IMR-90 (cell line): Measurements from ENCODE around the gene ABCA6. TPM values are rescaled to one million over a fixed set of nuclear protein-coding genes. Genes with fewer than 3 reads are reported as not detected.

Experiments used
- ATAC-seq: fragments of 200-7000 bp; cut with Tn5 transposase; 2 replicates; pipeline ENCODE4 v1.9.1; 2020; ENCODE audit warnings: low read depth, mild to moderate bottlenecking, moderate library complexity
- Bru-seq: library from RNA; stranded (reverse); fragments of 400-500 nt; gene quantifications from one replicate; lab custom pipeline; 2021; lab: Mats Ljungman, UMichigan
- BruChase-seq, 2 experiments: library from RNA; stranded (reverse); fragments of 400-500 nt; gene quantifications; one replicate each; lab custom pipeline; 2021; lab: Mats Ljungman, UMichigan
- BruUV-seq: library from RNA; stranded (reverse); fragments of 400-500 nt; replicated peaks from 2 replicates; lab custom pipeline; 2021; lab: Mats Ljungman, UMichigan
- CTCF ChIA-PET: fragments of 300-600 bp; formaldehyde crosslinking; extraction: SDS; loops from one replicate; lab custom pipeline; 2021; ENCODE audit warnings: antibody characterized with exemption; lab: Yijun Ruan, JAX
- POLR2A ChIA-PET: fragments of 300-600 bp; sonication (Branson Sonifier 250); formaldehyde crosslinking; loops from one replicate; lab custom pipeline; 2022; ENCODE audit warnings: antibody characterized with exemption; ENCODE audit not compliant: unreplicated experiment; lab: Charles Lee
- DNase-seq: peaks from one replicate; pipeline ENCODE4 v3.0.0; 2013
- H2AFZ ChIP-seq: replicated peaks from 2 replicates; pipeline ENCODE3; 2013; ENCODE audit warnings: low read length, mild to moderate bottlenecking; ENCODE audit not compliant: poor library complexity
- H2AK5ac ChIP-seq: 2 replicates; pipeline ENCODE4 v1.6.1; 2013; ENCODE audit warnings: low read depth, low read length, inconsistent platforms
- H2AK9ac ChIP-seq: replicated peaks from 2 replicates; pipeline ENCODE3; 2013; ENCODE audit warnings: mild to moderate bottlenecking, low read depth, low read length, moderate library complexity; ENCODE audit not compliant: poor library complexity
- H2BK120ac ChIP-seq: 2 replicates; pipeline ENCODE4 v1.6.1; 2013; ENCODE audit warnings: low read depth, low read length, inconsistent platforms
- H2BK15ac ChIP-seq: 3 replicates; pipeline ENCODE4 v1.6.1; 2013; ENCODE audit warnings: low read depth, low read length, inconsistent platforms
- H2BK20ac ChIP-seq: 2 replicates; pipeline ENCODE4 v1.6.1; 2013; ENCODE audit warnings: low read depth, mild to moderate bottlenecking, inconsistent platforms, low read length, moderate library complexity
- H2BK5ac ChIP-seq: 2 replicates; pipeline ENCODE4 v1.6.1; 2013; ENCODE audit warnings: mild to moderate bottlenecking, low read depth, low read length, inconsistent platforms; ENCODE audit not compliant: poor library complexity, severe bottlenecking
- H3K14ac ChIP-seq: replicated peaks from 2 replicates; pipeline ENCODE4 v1.6.1; 2013; ENCODE audit warnings: low read depth, low read length, inconsistent platforms
- H3K18ac ChIP-seq: 2 replicates; pipeline ENCODE4 v1.6.1; 2013; ENCODE audit warnings: low read depth, low read length, control low read depth
- H3K23ac ChIP-seq: 2 replicates; pipeline ENCODE4 v1.6.1; 2013; ENCODE audit warnings: low read depth, low read length, inconsistent platforms
- H3K27ac ChIP-seq: 2 replicates; pipeline ENCODE4 v1.5.1; 2013; ENCODE audit warnings: mild to moderate bottlenecking, control low read depth, low read length; ENCODE audit not compliant: insufficient read depth
- H3K27me3 ChIP-seq: 2 replicates; pipeline ENCODE4 v1.6.1; 2013; ENCODE audit warnings: low read length; ENCODE audit not compliant: control insufficient read depth, insufficient read depth
- H3K36me3 ChIP-seq: 2 replicates; pipeline ENCODE4 v1.6.1; 2013; ENCODE audit warnings: low read length, mixed read lengths; ENCODE audit not compliant: control insufficient read depth, insufficient read depth
- H3K4ac ChIP-seq: 2 replicates; pipeline ENCODE4 v1.6.1; 2013; ENCODE audit warnings: low read depth, low read length, inconsistent platforms
- H3K4me1 ChIP-seq: 2 replicates; pipeline ENCODE4 v1.6.1; 2013; ENCODE audit warnings: low read length, mixed read lengths; ENCODE audit not compliant: control insufficient read depth, insufficient read depth
- H3K4me2 ChIP-seq: 2 replicates; pipeline ENCODE4 v1.6.1; 2013; ENCODE audit warnings: low read depth, mild to moderate bottlenecking, control low read depth, low read length, moderate library complexity
- H3K4me3 ChIP-seq: 2 replicates; pipeline ENCODE4 v1.5.1; 2013; ENCODE audit warnings: low read depth, mild to moderate bottlenecking, control low read depth, low read length, moderate library complexity; ENCODE audit not compliant: insufficient read depth
- H3K56ac ChIP-seq: 2 replicates; pipeline ENCODE4 v1.6.1; 2013; ENCODE audit warnings: low read length, inconsistent platforms; ENCODE audit not compliant: insufficient read depth; ENCODE audit errors: extremely low read depth
- H3K79me1 ChIP-seq, 2 experiments: 2 replicates each; pipeline ENCODE4 v1.6.1; 2013; ENCODE audit warnings: low read length in 2 of 2, inconsistent platforms in 1 of 2, low read depth in 1 of 2
- H3K9ac ChIP-seq: 2 replicates; pipeline ENCODE4 v1.6.1; 2013; ENCODE audit warnings: low read depth, low read length, control low read depth
- H3K9me1 ChIP-seq: 2 replicates; pipeline ENCODE4 v1.6.1; 2013; ENCODE audit warnings: low read length, inconsistent platforms; ENCODE audit not compliant: insufficient read depth
- H3K9me3 ChIP-seq: 2 replicates; pipeline ENCODE4 v1.6.1; 2013; ENCODE audit warnings: low read length; ENCODE audit not compliant: control insufficient read depth, insufficient read depth
- H4K20me1 ChIP-seq: 2 replicates; pipeline ENCODE4 v1.6.1; 2013; ENCODE audit warnings: low read length, inconsistent platforms; ENCODE audit not compliant: insufficient read depth
- H4K5ac ChIP-seq: 2 replicates; pipeline ENCODE4 v1.6.1; 2013; ENCODE audit warnings: mild to moderate bottlenecking, low read depth, low read length, control low read depth
- H4K8ac ChIP-seq, 2 experiments: 2 replicates each; pipeline ENCODE4 v1.6.1; 2013; ENCODE audit warnings: low read depth in 2 of 2, low read length in 2 of 2, control low read depth in 1 of 2, inconsistent platforms in 1 of 2
- H4K91ac ChIP-seq: 2 replicates; pipeline ENCODE4 v1.6.1; 2013; ENCODE audit warnings: low read depth, low read length, inconsistent platforms; ENCODE audit not compliant: insufficient read depth
- BHLHE40 ChIP-seq: fragments of 150-350 bp; IDR thresholded peaks from 2 replicates; pipeline ENCODE4 v1.6.1; 2016; ENCODE audit warnings: mild to moderate bottlenecking, low read depth, low read length
- CHD1 ChIP-seq: IDR thresholded peaks from 2 replicates; pipeline ENCODE4 v1.6.1; 2012; ENCODE audit warnings: low read depth, low read length, improper control_type of control experiment
- FOS ChIP-seq: fragments of 150-350 bp; IDR thresholded peaks from 2 replicates; pipeline ENCODE4 v1.6.1; 2016; ENCODE audit warnings: low read depth, low read length
- MXI1 ChIP-seq: IDR thresholded peaks from 2 replicates; pipeline ENCODE4 v1.6.1; 2012; ENCODE audit warnings: low read depth, mild to moderate bottlenecking, low read length, moderate library complexity, borderline replicate concordance
- NFE2L2 ChIP-seq: fragments of 150-350 bp; IDR thresholded peaks from 2 replicates; pipeline ENCODE4 v1.6.1; 2016; ENCODE audit warnings: low read depth, mild to moderate bottlenecking, low read length
- SMC3 ChIP-seq: fragments of 150-350 bp; IDR thresholded peaks from 2 replicates; pipeline ENCODE4 v1.6.1; 2016; ENCODE audit warnings: low read depth, mild to moderate bottlenecking, antibody characterized with exemption, low read length, moderate library complexity
- WGBS, 2 experiments: methylation state at CpG; one replicate each; pipeline versions ENCODE4 v1.1.5 to v1.1.7; 2013; ENCODE audit warnings: missing lambda C conversion rate in 2 of 2; ENCODE audit not compliant: insufficient read length in 1 of 2; ENCODE audit errors: extremely low coverage in 2 of 2; 5-methylcytosine and 5-hydroxymethylcytosine counted together
- dilution Hi-C: fragments of 300-500 bp; cut with HindIII; formaldehyde crosslinking; loops from one replicate; pipeline ENCODE4 v1.14.3; 2018; ENCODE audit warnings: low sequenced_read_pairs; ENCODE audit not compliant: unreplicated experiment
- in situ Hi-C: fragments of 300-500 bp; cut with MboI; formaldehyde crosslinking; loops from 3 replicates; pipeline ENCODE4 v1.14.3; 2019; ENCODE audit warnings: low sequenced_read_pairs, inconsistent platforms, mixed read lengths
- intact Hi-C: fragments of 100-400 bp; cut with micrococcal nuclease; formaldehyde crosslinking; loops from 2 replicates; pipeline ENCODE4 v1.10.0; 2022
- long read RNA-seq: library from polyadenylated mRNA; unstranded; transcript quantifications from one replicate; pipeline ENCODE4 v2.0.0, GENCODE V29; 2021; ENCODE audit not compliant: unreplicated experiment
- polyA plus RNA-seq, 3 experiments: library from polyadenylated mRNA; depleted of rRNA; stranded (reverse); fragments of >200 nt; gene quantifications; 2 replicates each; pipeline ENCODE4 v1.2.3, GENCODE V29; 2012; ENCODE audit warnings: low replicate concordance in 1 of 3
- total RNA-seq: library from RNA; depleted of rRNA; stranded (reverse); fragments of >200 nt; gene quantifications from 2 replicates; pipeline ENCODE4 v1.2.3, GENCODE V29; 2012; rRNA removed
- TF ChIP-seq, protein P1 (sequence below): fragments of 150-350 bp; IDR thresholded peaks from 2 replicates; pipeline ENCODE4 v1.6.1; 2016; ENCODE audit warnings: low read depth, mild to moderate bottlenecking, low read length, moderate library complexity, borderline replicate concordance
- TF ChIP-seq, protein P2 (sequence below): fragments of 150-350 bp; IDR thresholded peaks from 2 replicates; pipeline ENCODE4 v1.6.1; 2017; ENCODE audit warnings: mild to moderate bottlenecking, antibody characterized with exemption, low read length, low read depth

The ABCA6 gene, protein sequence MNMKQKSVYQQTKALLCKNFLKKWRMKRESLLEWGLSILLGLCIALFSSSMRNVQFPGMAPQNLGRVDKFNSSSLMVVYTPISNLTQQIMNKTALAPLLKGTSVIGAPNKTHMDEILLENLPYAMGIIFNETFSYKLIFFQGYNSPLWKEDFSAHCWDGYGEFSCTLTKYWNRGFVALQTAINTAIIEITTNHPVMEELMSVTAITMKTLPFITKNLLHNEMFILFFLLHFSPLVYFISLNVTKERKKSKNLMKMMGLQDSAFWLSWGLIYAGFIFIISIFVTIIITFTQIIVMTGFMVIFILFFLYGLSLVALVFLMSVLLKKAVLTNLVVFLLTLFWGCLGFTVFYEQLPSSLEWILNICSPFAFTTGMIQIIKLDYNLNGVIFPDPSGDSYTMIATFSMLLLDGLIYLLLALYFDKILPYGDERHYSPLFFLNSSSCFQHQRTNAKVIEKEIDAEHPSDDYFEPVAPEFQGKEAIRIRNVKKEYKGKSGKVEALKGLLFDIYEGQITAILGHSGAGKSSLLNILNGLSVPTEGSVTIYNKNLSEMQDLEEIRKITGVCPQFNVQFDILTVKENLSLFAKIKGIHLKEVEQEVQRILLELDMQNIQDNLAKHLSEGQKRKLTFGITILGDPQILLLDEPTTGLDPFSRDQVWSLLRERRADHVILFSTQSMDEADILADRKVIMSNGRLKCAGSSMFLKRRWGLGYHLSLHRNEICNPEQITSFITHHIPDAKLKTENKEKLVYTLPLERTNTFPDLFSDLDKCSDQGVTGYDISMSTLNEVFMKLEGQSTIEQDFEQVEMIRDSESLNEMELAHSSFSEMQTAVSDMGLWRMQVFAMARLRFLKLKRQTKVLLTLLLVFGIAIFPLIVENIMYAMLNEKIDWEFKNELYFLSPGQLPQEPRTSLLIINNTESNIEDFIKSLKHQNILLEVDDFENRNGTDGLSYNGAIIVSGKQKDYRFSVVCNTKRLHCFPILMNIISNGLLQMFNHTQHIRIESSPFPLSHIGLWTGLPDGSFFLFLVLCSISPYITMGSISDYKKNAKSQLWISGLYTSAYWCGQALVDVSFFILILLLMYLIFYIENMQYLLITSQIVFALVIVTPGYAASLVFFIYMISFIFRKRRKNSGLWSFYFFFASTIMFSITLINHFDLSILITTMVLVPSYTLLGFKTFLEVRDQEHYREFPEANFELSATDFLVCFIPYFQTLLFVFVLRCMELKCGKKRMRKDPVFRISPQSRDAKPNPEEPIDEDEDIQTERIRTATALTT (N-terminal part only)
- total RNA-seq (under 0.01 TPM in 2 replicates), polyA plus RNA-seq (2012; rRNA removed) (not detected in 2 replicates), Bru-seq, nascent RNA (percentile 21 among the genes with signal in this experiment), BruChase-seq, experiment 1, labeled RNA remaining after a 6-hour chase (percentile 30 among the genes with signal in this experiment), BruChase-seq, experiment 2, labeled RNA remaining after a 2-hour chase (percentile 27 among the genes with signal in this experiment)
- not detected in 2 replicates for polyA plus RNA-seq (2012; cell fraction: cytosol; rRNA removed)
- 0.19 TPM in 1 of 2 replicates, not detected in the other for polyA plus RNA-seq (2012; cell fraction: nucleus; rRNA removed; ENCODE audit: low replicate concordance)
- long read RNA-seq, partial matches to known transcripts: 1 of 1 reads
- long read RNA-seq, other reads (novel, unspliced or antisense): 0 of 1 reads

DNA sequence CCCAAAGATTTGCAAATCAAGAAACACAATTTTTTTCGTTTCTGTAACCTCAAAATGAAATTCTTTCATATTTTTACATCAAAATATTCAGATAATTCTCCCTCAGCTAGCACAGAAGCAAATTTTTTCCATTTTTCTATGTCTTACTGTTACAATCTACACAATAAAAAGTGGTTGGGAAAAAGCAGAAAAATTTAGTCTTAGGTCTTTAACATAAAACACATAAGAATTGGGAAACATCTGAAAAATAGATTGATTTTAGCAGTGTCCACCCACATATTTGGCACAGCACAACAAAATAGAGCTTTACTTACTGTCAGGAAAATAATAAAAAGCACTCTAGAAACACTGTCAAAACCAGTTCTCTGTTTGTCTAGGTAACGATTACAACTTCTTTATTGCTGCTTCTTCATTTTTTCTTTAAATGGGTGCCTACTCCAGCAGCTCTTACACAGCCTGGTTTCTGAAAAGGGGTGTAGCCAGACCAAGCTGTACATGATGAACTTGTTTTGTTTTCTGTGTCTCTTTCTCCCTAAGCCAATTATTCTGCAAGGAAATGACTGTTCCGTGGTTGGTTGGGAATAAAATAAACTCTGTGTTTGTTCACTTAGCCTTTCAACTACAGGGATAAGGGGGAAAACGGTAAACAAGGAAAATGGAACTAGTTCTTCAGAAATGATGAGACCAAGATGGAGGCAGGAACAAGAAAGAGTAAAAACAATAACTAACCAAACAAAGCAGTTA, at the start of gene ABCA6:
TSS of gene ABCA6 (minus strand) at position 465 of the 744 bp plus-strand sequence. CDS start 1,192 bp downstream, outside the sequence.
- ATAC-seq (peak; percentile 80), DNase-seq (no peak)
- Histone ChIP-seq H3K18ac (peak within 1 kb of the TSS; percentile 57; the same call in 1 of the 2 replicates), H2BK5ac (no peak within 1 kb of the TSS), H4K91ac (peak within 1 kb of the TSS; percentile 5; the same call in 1 of the 2 replicates), H2AK9ac (no peak within 1 kb of the TSS), H3K23ac (peak within 1 kb of the TSS; percentile 35; the same call in 1 of the 2 replicates), H2BK20ac (0 out of 2 replicates have a peak within 1 kb of the TSS, but pooled peaks have one; percentile 26), H3K9me3 (no peaks in the 10 kb centered on the region), H4K8ac (0 out of 4 replicates have a peak within 1 kb of the TSS, but pooled peaks of 1 of the 2 experiments have one; percentile 30), H3K4ac (no peak within 1 kb of the TSS), H2AK5ac (no peak within 1 kb of the TSS), H2AFZ (no peak within 1 kb of the TSS), H3K79me1 (no peaks in the 10 kb centered on the region), H3K9me1 (no peaks in the 10 kb centered on the region), H3K4me2 (peak within 1 kb of the TSS; percentile 82), H2BK15ac (no peak within 1 kb of the TSS), H3K36me3 (no peaks in the 10 kb centered on the region), H3K14ac (0 out of 2 replicates have a peak within 1 kb of the TSS, but pooled peaks have one; percentile 17), H3K56ac (no peak within 1 kb of the TSS), H3K27me3 (no peaks in the 10 kb centered on the region), H4K5ac (peak within 1 kb of the TSS; percentile 97; the same call in 1 of the 2 replicates), H3K4me1 (peaks cover 5% of the 10 kb centered on the region; the same call in 1 of the 2 replicates), H2BK120ac (peak within 1 kb of the TSS; percentile 8; the same call in 1 of the 2 replicates), H3K9ac (peak within 1 kb of the TSS; percentile 40; the same call in 1 of the 2 replicates), H3K27ac (peak within 1 kb of the TSS; percentile 96; the same call in 1 of the 2 replicates), H4K20me1 (no peaks in the 10 kb centered on the region), H3K4me3 (no peak within 1 kb of the TSS)
- dilution Hi-C loops: no loop called here
- CTCF ChIA-PET: no interaction called here
- intact Hi-C loops: no loop called here
- in situ Hi-C loops: no loop called here
- BruUV-seq: no TSS peak
- POLR2A ChIA-PET: no interaction called here
- no CpG with 5 or more reads among the region's 4 CpGs for WGBS, 2 experiments
- TF ChIP-seq CHD1 (no peak), FOS (no peak), SMC3 (no peak), MXI1 (no peak), NFE2L2 (no peak), BHLHE40 (no peak)
- TF ChIP-seq, protein P1, sequence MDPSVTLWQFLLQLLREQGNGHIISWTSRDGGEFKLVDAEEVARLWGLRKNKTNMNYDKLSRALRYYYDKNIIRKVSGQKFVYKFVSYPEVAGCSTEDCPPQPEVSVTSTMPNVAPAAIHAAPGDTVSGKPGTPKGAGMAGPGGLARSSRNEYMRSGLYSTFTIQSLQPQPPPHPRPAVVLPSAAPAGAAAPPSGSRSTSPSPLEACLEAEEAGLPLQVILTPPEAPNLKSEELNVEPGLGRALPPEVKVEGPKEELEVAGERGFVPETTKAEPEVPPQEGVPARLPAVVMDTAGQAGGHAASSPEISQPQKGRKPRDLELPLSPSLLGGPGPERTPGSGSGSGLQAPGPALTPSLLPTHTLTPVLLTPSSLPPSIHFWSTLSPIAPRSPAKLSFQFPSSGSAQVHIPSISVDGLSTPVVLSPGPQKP: no peak
- TF ChIP-seq, protein P2, sequence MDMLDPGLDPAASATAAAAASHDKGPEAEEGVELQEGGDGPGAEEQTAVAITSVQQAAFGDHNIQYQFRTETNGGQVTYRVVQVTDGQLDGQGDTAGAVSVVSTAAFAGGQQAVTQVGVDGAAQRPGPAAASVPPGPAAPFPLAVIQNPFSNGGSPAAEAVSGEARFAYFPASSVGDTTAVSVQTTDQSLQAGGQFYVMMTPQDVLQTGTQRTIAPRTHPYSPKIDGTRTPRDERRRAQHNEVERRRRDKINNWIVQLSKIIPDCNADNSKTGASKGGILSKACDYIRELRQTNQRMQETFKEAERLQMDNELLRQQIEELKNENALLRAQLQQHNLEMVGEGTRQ: no peak
